ENCODE data around the gene F8A1.
"Not testable (repeated sequence)": the region's sequence is repeated elsewhere in the genome, so short reads cannot be mapped to it uniquely, and the experiment has no call there.

The F8A1 gene

DNA sequence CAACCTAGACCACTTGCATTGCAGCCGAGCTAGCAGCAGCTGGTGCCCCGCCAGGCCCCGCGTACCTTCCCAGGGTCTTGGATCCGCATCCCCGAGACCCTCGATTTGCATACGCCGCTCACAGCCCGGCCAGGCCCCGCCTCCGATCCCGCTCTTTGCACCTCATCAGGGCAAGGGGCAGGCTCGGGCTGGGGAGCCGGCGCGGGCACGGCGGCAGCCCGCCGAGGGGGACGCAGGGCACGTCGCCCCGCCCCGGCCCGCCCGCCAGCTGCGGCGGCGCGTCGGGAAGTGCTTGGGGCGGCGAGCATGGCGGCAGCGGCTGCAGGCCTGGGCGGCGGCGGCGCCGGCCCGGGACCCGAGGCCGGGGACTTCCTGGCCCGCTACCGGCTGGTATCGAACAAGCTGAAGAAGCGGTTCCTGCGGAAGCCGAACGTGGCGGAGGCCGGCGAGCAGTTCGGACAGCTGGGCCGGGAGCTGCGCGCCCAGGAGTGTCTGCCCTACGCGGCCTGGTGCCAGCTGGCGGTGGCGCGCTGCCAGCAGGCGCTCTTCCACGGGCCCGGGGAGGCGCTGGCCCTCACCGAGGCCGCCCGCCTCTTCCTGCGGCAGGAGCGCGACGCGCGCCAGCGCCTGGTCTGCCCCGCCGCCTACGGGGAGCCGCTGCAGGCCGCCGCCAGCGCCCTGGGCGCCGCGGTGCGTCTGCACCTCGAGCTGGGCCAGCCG, at the start of gene F8A1:
Gene F8A1 (plus strand): TSS at position 287 of the 720 bp plus-strand sequence. CDS start 20 bp downstream, at position 307.
- not testable (repeated sequence) for DNase-seq

DNA sequence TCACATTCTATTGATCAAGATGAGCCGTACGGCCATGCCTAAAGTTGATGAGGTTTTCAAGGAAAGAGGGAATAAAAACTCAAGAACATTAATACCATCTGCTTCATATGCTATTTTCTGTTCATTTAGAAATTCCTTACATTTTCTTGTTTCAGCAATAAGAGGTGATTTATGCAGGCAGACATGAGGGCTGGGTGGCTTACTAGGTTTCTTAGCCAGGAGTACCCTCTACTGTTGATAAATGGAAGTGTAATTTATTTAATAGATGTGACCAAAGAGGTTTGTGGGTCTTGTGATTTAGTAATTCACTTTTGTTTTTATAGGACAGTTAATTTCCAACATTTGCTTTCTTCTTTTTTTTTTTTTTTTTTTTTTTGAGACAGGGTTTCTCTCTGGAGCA, 45.3 kb upstream of the F8A1 start:
- DNase-seq, result peak; percentile 71

DNA sequence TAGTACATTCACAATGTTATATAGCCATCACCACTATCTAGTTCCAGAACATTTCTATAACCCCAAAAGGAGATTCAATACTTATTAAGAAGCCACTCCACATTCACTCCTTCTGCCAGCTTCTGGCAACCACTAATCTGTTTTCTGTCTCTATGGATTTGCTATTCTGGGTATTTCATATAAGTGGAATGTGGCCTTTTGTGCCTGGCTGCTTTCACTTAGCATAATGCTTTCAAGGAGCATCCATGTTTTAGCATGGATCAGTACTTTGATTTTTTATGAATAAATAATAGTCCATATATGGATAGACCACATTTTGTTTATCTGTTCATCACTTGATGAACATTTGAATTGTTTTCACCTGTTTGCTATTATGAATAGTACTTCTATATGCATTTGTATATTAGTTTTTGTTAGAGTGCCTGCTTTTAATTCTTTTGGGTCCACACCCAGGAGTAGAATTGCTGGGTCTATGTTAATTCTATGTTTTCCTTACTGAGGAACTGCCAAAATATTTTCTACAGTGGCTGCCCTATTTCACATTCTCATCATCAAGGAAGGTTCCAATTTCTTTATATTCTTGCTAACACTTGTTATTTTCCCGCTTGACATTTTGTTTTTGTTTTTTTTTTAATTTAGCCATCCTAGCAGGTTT, 35.1 kb upstream of the F8A1 start:
- no peak for DNase-seq

DNA sequence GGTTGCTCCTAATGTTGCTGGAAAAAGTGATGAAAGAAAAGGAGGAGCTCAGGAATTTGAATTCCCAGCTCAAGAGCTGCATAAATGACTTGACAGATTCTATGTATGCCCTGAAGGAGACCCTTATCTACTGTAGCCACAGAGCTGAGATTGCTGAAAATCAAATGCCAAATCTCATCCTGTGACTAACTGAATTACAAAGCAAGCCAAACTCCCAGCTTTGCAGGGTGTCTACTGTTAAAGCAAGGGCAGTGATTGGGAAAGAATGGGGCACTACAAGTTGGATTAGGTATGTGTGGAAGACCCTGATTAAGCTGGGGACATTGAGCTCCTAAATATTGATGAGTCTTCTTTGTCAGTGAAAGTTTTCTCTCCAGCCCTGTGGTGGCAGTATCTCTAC, 30.9 kb upstream of the F8A1 start:
- no peak for DNase-seq

DNA sequence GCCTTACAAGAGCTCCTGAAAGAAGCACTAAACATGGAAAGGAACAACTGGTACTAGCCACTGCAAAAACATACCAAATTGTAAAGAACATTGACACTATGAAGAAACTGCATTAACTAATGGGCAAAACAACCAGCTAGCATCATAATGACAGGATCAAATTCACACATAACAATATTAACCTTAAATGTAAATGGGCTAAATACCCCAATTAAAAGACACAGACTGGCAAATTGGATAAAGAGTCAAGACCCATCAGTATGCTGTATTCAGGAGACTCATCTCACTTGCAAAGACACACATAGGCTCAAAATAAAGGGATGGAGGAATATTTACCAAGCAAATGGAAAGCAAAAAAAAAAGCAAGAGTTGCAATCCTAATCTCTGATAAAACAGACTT, 17.6 kb upstream of the F8A1 start:
- not testable (repeated sequence) for DNase-seq

DNA sequence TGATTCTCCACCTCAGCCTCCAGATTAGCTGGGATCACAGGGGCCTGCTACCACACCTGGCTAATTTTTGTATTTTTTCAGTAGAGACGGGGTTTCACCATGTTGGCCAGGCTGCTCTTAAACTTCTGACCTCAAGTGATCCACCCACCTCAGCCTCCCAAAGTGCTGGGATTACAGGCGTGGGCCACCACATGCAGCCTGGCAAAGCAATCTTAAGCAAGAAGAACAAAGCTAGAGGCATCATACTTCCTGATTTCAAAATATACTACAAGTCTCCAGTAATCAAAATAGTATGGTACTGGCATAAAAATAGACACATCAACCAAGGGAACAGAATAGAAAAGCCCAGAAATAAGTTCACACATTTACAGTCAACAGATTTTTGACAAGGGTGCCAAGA, 12.8 kb upstream of the F8A1 start:
- no peak for DNase-seq

DNA sequence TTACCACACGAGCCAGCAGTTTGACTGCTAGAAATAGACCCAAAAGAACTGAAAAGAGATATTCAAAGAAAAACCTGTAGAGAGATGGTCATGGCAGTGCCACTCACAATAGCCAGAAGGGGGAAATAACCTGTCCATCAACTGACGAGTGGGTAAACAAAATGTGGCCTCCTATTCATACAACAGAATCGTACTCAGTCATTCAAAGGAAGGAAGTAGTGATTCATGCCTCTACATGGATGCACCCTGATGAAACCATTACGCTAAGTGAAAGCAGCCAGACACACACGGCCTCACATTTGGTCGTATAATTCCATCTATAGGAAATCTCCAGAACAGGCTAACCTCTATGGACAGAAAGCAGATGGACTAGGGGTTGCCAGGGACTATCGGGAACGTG, 2.1 kb upstream of the F8A1 start:
- not testable (repeated sequence) for DNase-seq

DNA sequence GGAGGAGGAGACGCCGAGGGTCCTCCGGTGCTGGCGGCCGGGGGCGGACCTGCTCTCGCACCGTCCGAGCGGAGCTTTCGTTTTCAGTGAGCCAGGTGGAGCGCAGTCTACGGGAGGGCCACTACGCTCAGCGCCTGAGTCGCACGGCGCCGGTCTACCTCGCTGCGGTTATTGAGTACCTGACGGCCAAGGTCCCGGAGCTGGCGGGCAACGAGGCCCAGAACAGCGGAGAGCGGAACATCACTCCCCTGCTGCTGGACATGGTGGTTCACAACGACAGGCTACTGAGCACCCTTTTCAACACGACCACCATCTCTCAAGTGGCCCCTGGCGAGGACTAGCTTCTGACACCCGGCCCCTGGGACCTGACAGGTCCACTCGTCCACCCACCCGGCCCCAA, 1.1 kb upstream of the F8A1 start:
- not testable (repeated sequence) for DNase-seq

DNA sequence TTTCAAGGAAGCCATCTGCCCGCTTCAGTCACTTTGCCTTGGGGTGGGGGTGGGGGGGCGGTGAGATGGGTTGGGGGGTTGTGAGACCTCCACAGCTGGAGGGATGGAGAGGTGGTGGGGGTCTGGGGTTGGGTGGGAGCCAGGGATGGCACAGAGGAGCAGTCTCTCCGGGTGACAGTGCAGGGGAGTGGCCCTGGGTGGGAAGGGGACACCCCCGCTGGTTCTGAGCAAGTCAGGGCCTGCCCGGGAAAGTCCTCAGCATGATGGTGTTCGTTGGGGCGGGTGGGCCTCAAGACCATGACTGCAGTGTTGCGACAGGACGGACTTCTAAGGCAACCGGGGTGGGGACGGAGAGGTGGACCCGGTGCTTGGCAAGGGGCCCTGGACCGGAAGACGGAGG, 606 bp upstream of the F8A1 start:
- not testable (repeated sequence) for DNase-seq

DNA sequence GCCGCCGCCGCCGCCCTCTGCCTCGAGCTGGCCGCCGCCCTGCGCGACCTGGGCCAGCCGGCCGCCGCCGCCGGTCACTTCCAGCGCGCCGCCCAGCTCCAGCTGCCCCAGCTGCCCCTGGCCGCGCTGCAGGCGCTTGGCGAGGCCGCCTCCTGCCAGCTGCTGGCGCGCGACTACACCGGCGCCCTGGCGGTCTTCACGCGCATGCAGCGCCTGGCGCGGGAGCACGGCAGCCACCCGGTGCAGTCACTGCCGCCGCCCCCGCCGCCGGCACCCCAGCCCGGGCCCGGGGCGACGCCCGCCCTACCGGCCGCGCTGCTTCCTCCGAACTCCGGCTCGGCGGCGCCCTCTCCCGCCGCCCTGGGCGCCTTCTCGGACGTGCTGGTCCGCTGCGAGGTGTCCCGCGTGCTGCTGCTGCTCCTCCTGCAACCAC, 650 bp downstream of the F8A1 start:
- DNase-seq, result not testable (repeated sequence)

DNA sequence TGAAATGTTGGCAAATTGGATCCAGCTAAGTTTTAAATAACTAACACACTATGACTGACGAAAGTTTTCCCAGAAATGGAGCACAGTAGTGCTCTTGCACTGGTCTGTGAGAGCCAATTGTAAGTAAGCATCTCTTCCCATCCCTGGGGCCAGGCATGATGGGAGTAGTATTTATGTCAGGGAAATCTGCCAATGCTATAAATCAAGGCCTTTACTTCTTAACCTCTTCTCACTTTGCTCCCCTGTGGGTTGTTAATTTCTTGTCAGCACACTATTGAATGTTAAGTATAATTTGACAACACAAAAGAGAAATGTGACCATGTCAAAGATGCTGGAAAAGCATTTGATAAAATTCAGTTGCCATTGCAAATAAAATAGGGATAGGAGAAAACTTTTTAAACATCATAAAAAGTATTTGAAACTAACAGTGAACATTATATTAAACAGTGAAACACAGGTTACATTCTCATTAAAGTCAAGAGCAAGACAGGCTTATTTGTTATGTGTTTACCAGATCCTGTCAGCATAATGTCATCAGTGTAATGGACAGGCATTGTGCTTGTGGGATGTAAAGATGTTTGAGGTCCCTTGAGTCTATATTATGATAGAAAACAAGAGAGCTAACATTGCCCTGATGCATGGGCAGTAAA, 5.0 kb downstream of the F8A1 start:
- peak; percentile 3 for DNase-seq

DNA sequence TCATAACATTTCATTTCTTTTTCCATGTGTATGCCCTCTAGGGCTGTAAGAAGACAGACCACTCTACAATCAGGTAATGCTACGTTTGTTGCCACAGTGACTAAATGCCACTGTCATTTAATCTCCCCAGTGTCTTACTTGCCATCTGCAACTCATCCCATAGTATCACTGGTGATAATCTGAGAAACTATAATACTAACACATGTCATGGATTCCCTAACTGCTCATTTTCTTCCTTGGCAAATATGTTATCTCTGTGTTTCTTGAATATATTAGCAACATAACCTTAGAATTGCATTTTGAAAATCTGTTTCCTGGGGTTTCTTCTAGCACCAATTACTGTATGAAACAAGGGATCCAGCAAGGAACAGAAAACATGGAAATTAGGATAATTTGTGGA, 6.1 kb downstream of the F8A1 start:
- no peak for DNase-seq

DNA sequence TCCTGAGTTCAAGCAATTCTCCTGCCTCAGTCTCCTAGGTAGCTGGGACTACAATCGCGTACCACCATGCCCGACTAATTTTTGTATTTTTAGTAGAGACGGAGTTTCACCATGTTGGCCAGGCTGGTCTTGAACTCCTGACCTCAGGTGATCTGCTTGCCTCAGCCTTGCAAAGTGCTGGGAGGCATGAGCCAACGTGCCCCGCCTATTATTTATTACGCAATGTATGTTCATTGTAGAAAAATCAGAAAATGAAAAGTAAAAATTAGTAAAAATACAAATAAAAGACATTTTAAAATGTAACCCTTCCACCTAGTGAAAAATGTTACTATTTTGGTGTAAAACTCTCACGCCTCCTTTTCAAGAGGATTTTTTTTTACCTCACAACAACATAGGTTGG, 14.2 kb downstream of the F8A1 start:
- DNase-seq, result no peak

DNA sequence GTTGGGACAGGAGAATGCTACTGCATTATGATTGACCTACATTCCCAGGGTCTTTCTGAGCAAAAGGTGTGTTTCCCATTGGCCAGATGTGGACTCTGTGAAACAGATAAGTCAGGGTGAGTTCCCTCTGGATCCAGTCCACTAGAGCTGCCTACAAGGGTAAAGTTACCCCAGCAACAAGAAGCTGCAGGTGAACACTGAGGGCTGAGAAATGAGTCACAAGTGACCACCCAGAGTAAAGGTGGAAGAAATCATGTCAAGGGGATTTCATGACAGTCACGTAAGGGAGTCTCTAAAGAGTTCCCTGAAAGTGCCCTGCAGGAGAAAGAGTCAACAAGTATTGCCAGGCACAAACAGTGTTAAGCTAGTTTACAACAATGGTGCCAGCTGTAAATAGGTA, 16.3 kb downstream of the F8A1 start:
- no peak for DNase-seq

DNA sequence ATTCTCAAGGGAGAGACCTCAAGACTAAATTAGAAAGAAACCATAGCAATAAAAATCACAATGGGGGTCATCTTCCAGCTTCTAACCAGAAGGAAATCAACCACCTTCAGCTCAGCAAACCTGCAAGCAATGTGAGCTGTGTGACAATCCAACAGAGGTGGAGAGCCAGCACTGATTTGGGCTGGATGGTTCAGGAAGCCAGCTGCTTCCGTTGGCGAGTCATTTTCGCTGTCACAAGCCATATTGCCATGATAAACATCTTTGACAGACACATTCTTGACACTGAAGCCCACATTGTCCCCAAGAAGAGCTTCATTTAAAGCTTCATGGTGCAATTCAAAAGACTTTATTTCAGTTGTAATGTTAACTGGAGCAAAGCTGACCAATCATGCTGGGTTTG, 22.7 kb downstream of the F8A1 start:
- no peak for DNase-seq

DNA sequence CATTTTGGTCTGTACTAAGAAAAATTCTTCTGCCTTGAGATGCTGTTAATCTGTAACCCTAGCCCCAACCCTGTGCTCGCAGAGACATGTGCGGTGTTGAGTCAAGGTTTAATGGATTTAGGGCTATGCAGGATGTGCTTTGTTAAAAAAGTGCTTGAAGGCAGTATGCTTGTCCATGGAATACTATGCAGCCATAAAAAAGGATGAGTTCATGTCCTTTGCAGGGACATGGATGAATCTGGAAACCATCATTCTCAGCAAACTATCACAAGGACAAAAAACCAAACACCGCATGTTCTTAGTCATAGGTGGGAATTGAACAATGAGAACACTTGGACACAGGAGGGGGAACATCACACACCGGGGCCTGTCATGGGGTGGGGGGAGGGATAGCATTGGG, 23.9 kb downstream of the F8A1 start:
- not testable (repeated sequence) for DNase-seq

DNA sequence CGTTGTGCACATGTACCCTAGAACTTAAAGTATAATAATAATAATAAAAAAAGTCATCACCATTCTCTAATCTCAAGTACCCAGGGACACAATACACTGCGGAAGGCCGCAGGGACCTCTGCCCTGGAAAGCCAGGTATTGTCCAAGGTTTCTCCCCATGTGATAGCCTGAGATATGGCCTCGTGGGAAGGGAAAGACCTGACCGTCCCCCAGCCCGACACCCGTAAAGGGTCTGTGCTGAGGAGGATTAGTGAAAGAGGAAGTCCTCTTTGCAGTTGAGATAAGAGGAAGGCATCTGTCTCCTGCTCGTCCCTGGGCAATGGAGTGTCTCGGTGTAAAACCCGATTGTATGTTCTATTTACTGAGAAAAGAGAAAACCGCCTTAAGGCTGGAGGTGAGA, 24.4 kb downstream of the F8A1 start:
- DNase-seq, result not testable (repeated sequence)

DNA sequence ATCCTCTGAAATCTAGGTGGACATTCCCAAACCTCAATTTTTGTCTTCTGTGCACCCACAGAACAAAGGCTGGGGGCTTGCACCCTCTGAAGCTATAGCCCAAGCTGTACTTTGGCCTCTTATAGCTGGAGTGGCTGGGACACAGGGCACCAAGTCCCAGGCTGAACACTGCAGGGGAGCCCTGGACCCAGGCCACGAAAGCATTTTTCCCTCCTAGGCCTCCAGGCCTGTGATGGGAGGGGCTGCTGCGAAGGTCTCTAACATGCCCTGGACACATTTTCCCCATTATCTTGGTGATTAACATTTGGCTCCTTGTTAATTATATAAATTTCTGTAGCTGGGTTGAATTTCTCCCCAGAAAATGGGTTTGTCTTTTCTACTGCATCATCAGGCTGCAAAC, 27.9 kb downstream of the F8A1 start:
- no peak for DNase-seq

DNA sequence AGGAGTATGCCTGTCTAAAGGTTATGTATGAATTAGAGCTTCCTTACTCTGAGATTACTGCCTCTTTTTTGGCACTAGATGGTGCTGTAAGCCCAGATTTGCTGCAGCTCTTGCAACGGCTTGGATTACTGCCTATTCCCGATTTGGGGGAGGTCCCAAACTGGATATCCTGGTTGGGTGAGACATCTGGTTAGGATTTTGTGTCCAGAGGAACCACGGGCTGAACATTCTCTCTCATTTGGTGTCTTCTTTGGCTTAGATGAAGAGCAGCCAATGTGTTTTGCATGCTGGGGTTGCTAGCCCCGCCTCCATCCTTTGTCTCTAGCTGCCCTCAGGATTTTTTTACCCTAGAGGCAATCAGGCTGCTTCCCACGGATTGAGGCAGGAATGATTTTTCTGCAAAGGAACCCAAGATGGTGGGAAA, 31.9 kb downstream of the F8A1 start:
- peak; percentile 89 for DNase-seq

DNA sequence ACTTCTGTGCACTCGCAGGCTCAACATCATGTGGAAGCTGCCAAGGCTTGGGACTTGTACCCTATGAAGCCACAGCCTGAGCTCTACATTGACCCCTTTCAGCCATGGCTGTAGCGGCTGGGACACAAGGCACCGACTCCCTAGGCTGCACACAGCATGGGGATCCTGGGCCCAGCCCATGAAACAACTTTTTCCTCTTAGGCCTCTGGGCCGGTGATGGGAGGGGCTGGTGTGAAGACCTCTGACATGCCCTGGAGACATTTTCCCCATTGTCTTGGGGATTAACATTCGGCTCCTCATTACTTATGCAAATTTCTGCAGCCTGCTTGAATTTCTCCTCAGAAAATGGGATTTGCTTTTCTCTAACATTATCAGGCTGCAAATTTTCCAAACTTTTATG, 38.6 kb downstream of the F8A1 start:
- DNase-seq, result not testable (repeated sequence)
